ENCODE results near the gene HIGD1C. TPM values are rescaled to one million over a fixed set of nuclear protein-coding genes. Genes with fewer than 3 reads are reported as not detected.

HIGD1C gene
- total RNA-seq: not detected in 2 replicates

DNA sequence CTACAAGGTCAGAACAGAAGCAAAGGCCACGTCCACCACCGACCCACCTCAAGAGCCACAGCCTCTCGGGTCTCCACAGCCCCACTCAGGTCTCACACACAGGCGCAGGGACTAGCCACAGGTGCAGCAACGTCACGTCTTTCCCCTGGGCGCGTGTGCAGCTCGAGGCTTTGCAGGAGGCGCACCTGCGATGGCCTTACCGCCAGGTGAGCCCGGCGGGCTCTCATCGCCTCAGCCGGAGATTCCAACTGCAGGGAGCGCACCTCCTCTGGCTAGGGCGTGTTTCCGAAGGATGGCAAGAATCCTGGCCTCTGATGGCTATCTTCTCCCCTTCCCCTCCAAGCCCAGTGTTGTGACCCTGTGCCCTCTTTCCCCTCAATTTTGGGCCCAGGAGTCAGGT lies at the start of gene HIGD1C:
Gene HIGD1C (plus strand): TSS at position 35 of the 400 bp plus-strand sequence. CDS start 1,455 bp downstream, outside the sequence.

Other genes starting within 250 kb of the HIGD1C start
- gene ATF1, start 188.4 kb upstream of the HIGD1C start, total RNA-seq: 10.1 and 12.9 TPM in 2 replicates
- gene TMPRSS12, start 109.6 kb upstream of the HIGD1C start, total RNA-seq: not detected in 2 replicates
- gene SLC11A2, start 73.8 kb downstream of the HIGD1C start, total RNA-seq: 19.9 and 30.3 TPM in 2 replicates
- 20.4 and 39.9 TPM in 2 replicates for gene LETMD1, start 95.8 kb downstream of the HIGD1C start, total RNA-seq
- 19.5 and 20.9 TPM in 2 replicates for gene CSRNP2, start 131.1 kb downstream of the HIGD1C start, total RNA-seq
- gene TFCP2, start 220.6 kb downstream of the HIGD1C start, total RNA-seq: 8.2 and 8.5 TPM in 2 replicates